ENCODE data around the gene SARS2. TPM values are rescaled to one million over a fixed set of nuclear protein-coding genes. Genes with fewer than 3 reads are reported as not detected.
A peak's percentile ranks its signal among the peaks of the same experiment; 100 is the strongest.
"Not testable (repeated sequence)": the region's sequence is repeated elsewhere in the genome, so short reads cannot be mapped to it uniquely, and the experiment has no call there.

The SARS2 gene
- polyA plus RNA-seq, result 10 to 100 TPM; 21.2 to 27.0 (median 23.4) TPM

GRCh38 chr19:38929929-38930775, at the start of gene SARS2:
TSS of gene SARS2 (minus strand) at chr19:38930763. CDS start at chr19:38930736, 27 bp downstream.
- 2 to 3% (median 2%) methylated on average over 49 of the region's 49 CpGs for WGBS, 3 donors
- peak within 1 kb of the TSS; percentile 26 for H3K27ac ChIP-seq (ENCODE audit: low read depth, low read length)

GRCh38 chr19:38979812-38980211, 49.2 kb upstream of the SARS2 start:
- no peak overlapping the region for H3K27ac ChIP-seq (ENCODE audit: low read depth, low read length)
- WGBS, 3 donors, result 72 to 78% (median 72%) methylated on average over 5 of the region's 5 CpGs

- H3K27ac ChIP-seq (ENCODE audit: low read depth, low read length), result no peak overlapping the region
- 56 to 90% (median 88%) methylated on average over 3 of the region's 3 CpGs for WGBS, 3 donors
Measured at GRCh38 chr19:38978326-38978689, 47.7 kb upstream of the SARS2 start.

GRCh38 chr19:38977445-38978325, 47.1 kb upstream of the SARS2 start:
- 78 to 79% (median 79%) methylated on average over 15 of the region's 15 CpGs for WGBS, 3 donors
- H3K27ac ChIP-seq (ENCODE audit: low read depth, low read length), result no peak overlapping the region

GRCh38 chr19:38975861-38976271, 45.3 kb upstream of the SARS2 start:
- 9 to 11% (median 10%) methylated on average over 12 to 22 of the region's 22 CpGs for WGBS, 3 donors
- peak overlapping the region; percentile 64 for H3K27ac ChIP-seq (ENCODE audit: low read depth, low read length)

- H3K27ac ChIP-seq (ENCODE audit: low read depth, low read length), result peak within 1 kb of the TSS; percentile 64
- WGBS, 3 donors, result 4 to 10% (median 7%) methylated on average over 30 to 54 of the region's 63 CpGs
Measured at GRCh38 chr19:38975214-38975860, 44.8 kb upstream of the SARS2 start, which contains the start of gene FBXO17. TSS of gene FBXO17 (minus strand) at chr19:38975742. CDS start at chr19:38950319, 25,423 bp downstream.

GRCh38 chr19:38974624-38975213, 44.2 kb upstream of the SARS2 start:
- H3K27ac ChIP-seq (ENCODE audit: low read depth, low read length), result no peak overlapping the region
- 30 to 48% (median 39%) methylated on average over 19 of the region's 19 CpGs for WGBS, 3 donors

GRCh38 chr19:38971672-38972071, 41.1 kb upstream of the SARS2 start:
- WGBS, 3 donors, result 82 to 91% (median 88%) methylated on average over 2 of the region's 2 CpGs
- no peak overlapping the region for H3K27ac ChIP-seq (ENCODE audit: low read depth, low read length)

GRCh38 chr19:38970664-38971532, 40.3 kb upstream of the SARS2 start:
- WGBS, 3 donors, result 78 to 86% (median 79%) methylated on average over 12 of the region's 12 CpGs
- no peak overlapping the region for H3K27ac ChIP-seq (ENCODE audit: low read depth, low read length)

- H3K27ac ChIP-seq (ENCODE audit: low read depth, low read length), result not testable (repeated sequence)
- WGBS, 3 donors, result 93 to 98% (median 94%) methylated on average over 5 of the region's 5 CpGs
Measured at GRCh38 chr19:38966149-38966548, 35.6 kb upstream of the SARS2 start.

GRCh38 chr19:38964738-38965137, 34.2 kb upstream of the SARS2 start:
- 89 to 98% (median 91%) methylated on average over 2 of the region's 2 CpGs for WGBS, 3 donors
- H3K27ac ChIP-seq (ENCODE audit: low read depth, low read length), result no peak overlapping the region

- WGBS, 3 donors, result 87 to 90% (median 87%) methylated on average over 5 of the region's 5 CpGs
Measured at GRCh38 chr19:38959618-38960017, 29.1 kb upstream of the SARS2 start.

GRCh38 chr19:38958301-38958700, 27.7 kb upstream of the SARS2 start:
- 82 to 86% (median 84%) methylated on average over 2 of the region's 2 CpGs for WGBS, 3 donors
- H3K27ac ChIP-seq (ENCODE audit: low read depth, low read length), result no peak overlapping the region

More at GRCh38 chr19:38959618-38960017, 29.1 kb upstream of the SARS2 start:
- H3K27ac ChIP-seq (ENCODE audit: low read depth, low read length), result no peak overlapping the region

- WGBS, 3 donors, result 80 to 94% (median 92%) methylated on average over 2 of the region's 2 CpGs
- H3K27ac ChIP-seq (ENCODE audit: low read depth, low read length), result no peak overlapping the region
Measured at GRCh38 chr19:38956264-38956663, 25.7 kb upstream of the SARS2 start.

GRCh38 chr19:38953677-38954076, 23.1 kb upstream of the SARS2 start:
- H3K27ac ChIP-seq (ENCODE audit: low read depth, low read length), result no peak overlapping the region
- 74 to 82% (median 74%) methylated on average over 4 of the region's 4 CpGs for WGBS, 3 donors

GRCh38 chr19:38952395-38953165, 22.0 kb upstream of the SARS2 start:
- whole genome bisulfite sequencing, 3 donors, result 46 to 68% (median 58%) methylated on average over 13 of the region's 13 CpGs
- no peak overlapping the region for H3K27ac ChIP-seq (ENCODE audit: low read depth, low read length)

GRCh38 chr19:38951187-38951586, 20.6 kb upstream of the SARS2 start:
- H3K27ac ChIP-seq (ENCODE audit: low read depth, low read length), result no peak overlapping the region
- 64 to 80% (median 70%) methylated on average over 3 of the region's 3 CpGs for WGBS, 3 donors

All from adipose tissue (tissue), 3 donors.